T-helper 2 cell treated with Interferon-gamma antibody and Interleukin-4, amounts not matched to agents 100 ng/mL and 5 ng/mL, for 36 hours (primary cell): ENCODE data around the gene SESTD1. TPM values are rescaled to one million over a fixed set of nuclear protein-coding genes. Genes with fewer than 3 reads are reported as not detected.
"Not testable (repeated sequence)": the region's sequence is repeated elsewhere in the genome, so short reads cannot be mapped to it uniquely, and the experiment has no call there.

ENCODE experiments used
- intact Hi-C: fragments of 100-400 bp; cut with micrococcal nuclease; formaldehyde crosslinking; loops from one replicate; pipeline ENCODE4 v1.15.1; 2023
- total RNA-seq: library from RNA; stranded (reverse); gene quantifications from 2 replicates; pipeline ENCODE4 v1.2.3, GENCODE V29; 2022

Gene SESTD1
- total RNA-seq, 1 donor from 2014 or later: 11.4 TPM

- intact Hi-C loops: loop anchor here (10.0 kb wide), 1 partner anchor 359 kb away; no protein-coding TSS in a partner anchor
Observed at GRCh38 chr2:179124282-179124681, 140.3 kb downstream of the SESTD1 start.

- intact Hi-C loops: loop anchor here (10.0 kb wide), 1 partner anchor 358 kb away; no protein-coding TSS in a partner anchor
Observed at GRCh38 chr2:179123272-179123662, 141.4 kb downstream of the SESTD1 start.

GRCh38 chr2:179107737-179108136 lies 156.9 kb downstream of the SESTD1 start:
- intact Hi-C loops: loop anchor here (1.0 to 5.0 kb wide), 2 partner anchors 11 to 75 kb away; no protein-coding TSS in a partner anchor

- intact Hi-C loops: loop anchor here (1.0 to 5.0 kb wide), 2 partner anchors 11 to 75 kb away; no protein-coding TSS in a partner anchor
Observed at GRCh38 chr2:179106676-179107428, 157.8 kb downstream of the SESTD1 start.

- intact Hi-C loops: loop anchor here (5.0 kb wide), 1 partner anchor 74 kb away; no protein-coding TSS in a partner anchor
Observed at GRCh38 chr2:179106342-179106675, 158.3 kb downstream of the SESTD1 start.

- intact Hi-C loops: loop anchor here (5.0 kb wide), 1 partner anchor 72 kb away; no protein-coding TSS in a partner anchor
Observed at GRCh38 chr2:179104736-179105135, 159.9 kb downstream of the SESTD1 start.

GRCh38 chr2:179098080-179098689 lies 166.4 kb downstream of the SESTD1 start:
- intact Hi-C loops: no loop called here

GRCh38 chr2:179097131-179097530 lies 167.5 kb downstream of the SESTD1 start:
- intact Hi-C loops: no loop called here

- intact Hi-C loops: loop anchor here (1.0 kb wide), 1 partner anchor 11 kb away; no protein-coding TSS in a partner anchor
Observed at GRCh38 chr2:179096090-179096489, 168.5 kb downstream of the SESTD1 start.

- intact Hi-C loops: not testable (repeated sequence)
Observed at GRCh38 chr2:179092912-179093311, 171.7 kb downstream of the SESTD1 start.

GRCh38 chr2:179082697-179083096 lies 181.9 kb downstream of the SESTD1 start:
- intact Hi-C loops: no loop called here

- intact Hi-C loops: no loop called here
Observed at GRCh38 chr2:179081954-179082353, 182.7 kb downstream of the SESTD1 start.

GRCh38 chr2:179072527-179072926 lies 192.1 kb downstream of the SESTD1 start:
- intact Hi-C loops: no loop called here

GRCh38 chr2:179071810-179072355 lies 192.7 kb downstream of the SESTD1 start:
- intact Hi-C loops: no loop called here

- intact Hi-C loops: no loop called here
Observed at GRCh38 chr2:179070895-179071294, 193.7 kb downstream of the SESTD1 start.

- intact Hi-C loops: no loop called here
Observed at GRCh38 chr2:179069685-179070084, 194.9 kb downstream of the SESTD1 start.

- intact Hi-C loops: no loop called here
Observed at GRCh38 chr2:179068991-179069643, 195.5 kb downstream of the SESTD1 start.

- intact Hi-C loops: no loop called here
Observed at GRCh38 chr2:179059026-179059700, 205.5 kb downstream of the SESTD1 start.

GRCh38 chr2:179057737-179058136 lies 206.9 kb downstream of the SESTD1 start:
- intact Hi-C loops: no loop called here

GRCh38 chr2:179053568-179053967 lies 211.1 kb downstream of the SESTD1 start:
- intact Hi-C loops: not testable (repeated sequence)
